Hypothalamus (tissue), 51 donors: Measurements from ENCODE around the gene SEC22B.
"Not testable (repeated sequence)": the region's sequence is repeated elsewhere in the genome, so short reads cannot be mapped to it uniquely, and the experiment has no call there.

ENCODE experiments used
- DNase-seq, 51 donors: peaks; one replicate each; lab custom pipeline; 2025; lab: John Stamatoyannopoulos, UW

Gene SEC22B

GRCh38 chr1:120176092-120176855 is at the start of gene SEC22B:
TSS of gene SEC22B (minus strand) at chr1:120176520. CDS start at chr1:120176381, 139 bp downstream.
- peak in 50 of 51 donors; percentile 17 to 92 (median 80) for DNase-seq

DNA sequence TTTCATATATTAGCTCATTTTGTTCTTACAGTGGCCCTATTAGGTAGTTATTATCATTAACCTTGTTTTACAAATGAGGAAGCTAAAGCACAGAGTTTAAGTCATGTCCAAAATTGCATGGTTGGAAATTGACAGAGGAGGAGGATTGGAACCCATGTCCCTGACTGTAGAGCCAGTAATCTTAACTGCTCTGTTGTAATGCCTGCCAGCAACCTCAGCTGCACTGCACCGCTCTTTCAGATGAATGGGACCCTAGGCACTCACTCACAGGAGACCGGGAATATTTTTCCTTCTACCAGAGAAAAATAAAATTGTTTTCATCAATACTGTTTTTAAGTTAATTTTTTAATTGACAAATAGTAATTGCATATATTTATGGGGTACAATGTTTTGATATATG is 41.6 kb upstream of the SEC22B start:
- DNase-seq: not testable (repeated sequence)

DNA sequence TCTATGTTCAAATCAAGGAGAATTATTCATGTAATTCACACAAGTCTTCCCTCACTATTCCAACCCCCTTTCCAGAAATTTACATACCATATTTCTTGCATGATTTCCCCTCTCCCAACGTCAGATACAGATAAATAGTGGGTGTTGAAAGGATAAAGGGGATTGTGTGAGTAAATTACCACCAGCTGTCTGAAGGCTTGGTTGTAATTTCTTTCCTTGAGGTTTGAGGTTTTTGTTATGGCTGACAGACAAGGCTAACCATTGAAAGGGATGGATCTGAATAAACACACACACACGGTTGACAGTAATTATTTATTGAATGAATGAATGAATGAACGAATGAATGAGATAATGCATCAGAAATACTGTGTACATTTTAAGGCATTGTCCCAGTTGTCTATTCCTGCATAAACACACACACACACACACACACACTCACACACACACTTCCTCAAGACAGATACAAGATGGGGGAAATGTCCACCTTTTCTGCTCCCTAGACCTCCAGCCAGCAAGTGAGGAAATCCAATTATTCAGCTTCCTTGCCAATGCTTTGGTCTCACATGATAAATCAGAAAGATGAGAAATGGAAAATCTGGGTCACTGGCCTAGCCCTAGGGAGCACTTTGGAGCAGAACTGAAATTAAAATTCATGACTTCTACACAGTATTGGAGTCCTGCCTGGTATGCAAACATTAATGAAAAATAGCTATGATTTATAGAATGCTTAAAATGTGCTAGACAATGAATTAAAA is 41.0 kb upstream of the SEC22B start:
- DNase-seq: not testable (repeated sequence)

DNA sequence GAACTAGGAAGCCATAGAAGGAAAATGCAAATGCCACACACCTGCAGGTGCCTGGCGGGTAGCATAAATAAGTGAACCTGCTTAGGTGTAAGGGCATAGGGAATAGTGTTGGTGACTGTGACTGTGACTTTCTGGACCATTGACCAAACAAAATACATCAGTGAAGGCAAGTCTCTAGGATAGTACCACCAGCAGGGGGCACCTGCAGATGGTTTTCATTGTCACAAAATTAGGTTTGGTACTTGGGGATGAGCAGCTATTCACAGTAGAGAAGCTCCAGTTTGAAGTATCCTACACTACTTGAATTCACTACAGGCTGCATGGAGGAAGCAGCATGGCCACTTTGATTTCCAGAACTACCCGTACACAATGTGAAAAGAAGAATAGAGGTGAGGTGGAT is 37.3 kb upstream of the SEC22B start:
- not testable (repeated sequence) for DNase-seq

DNA sequence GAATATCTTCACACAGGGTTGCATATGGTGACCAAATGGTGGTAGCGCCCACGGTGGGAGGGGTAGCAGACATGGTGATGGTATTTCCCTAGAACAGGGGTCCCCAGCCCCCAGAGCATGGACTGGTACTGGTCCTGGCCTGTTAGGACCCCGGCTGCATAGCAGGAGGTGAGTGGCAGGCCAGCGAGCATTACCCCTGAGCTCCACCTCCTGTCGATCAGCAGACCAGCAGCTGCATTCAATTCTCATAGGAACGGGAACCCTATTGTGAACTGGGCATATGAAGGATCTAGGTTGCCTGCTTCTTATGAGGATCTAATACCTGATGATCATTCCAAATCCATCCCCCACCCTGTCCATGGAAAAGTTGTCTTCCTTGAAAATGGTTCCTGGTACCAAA is 34.4 kb upstream of the SEC22B start:
- DNase-seq: not testable (repeated sequence)

GRCh38 chr1:120196863-120197775 is 20.8 kb upstream of the SEC22B start:
- peak in 6 of 51 donors; percentile 0 to 17 (median 11) for DNase-seq

DNA sequence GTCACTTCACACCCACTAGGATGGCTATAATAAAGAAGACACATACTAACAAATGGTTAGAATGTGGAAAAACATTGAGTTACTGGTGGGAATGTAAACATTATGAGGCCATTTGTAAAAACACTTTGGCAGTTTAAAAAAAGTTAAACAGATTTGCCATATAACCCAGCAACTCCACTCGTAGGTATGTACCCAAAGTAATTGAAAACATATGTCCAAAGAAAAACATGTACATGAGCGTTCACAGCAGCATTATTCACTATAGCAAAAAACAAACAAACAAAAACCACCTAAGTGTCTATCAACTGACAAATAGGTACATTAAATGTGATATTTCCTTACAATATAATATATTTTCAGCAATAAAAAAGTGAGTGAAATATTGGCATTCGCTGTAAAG is 12.3 kb upstream of the SEC22B start:
- DNase-seq: not testable (repeated sequence)

DNA sequence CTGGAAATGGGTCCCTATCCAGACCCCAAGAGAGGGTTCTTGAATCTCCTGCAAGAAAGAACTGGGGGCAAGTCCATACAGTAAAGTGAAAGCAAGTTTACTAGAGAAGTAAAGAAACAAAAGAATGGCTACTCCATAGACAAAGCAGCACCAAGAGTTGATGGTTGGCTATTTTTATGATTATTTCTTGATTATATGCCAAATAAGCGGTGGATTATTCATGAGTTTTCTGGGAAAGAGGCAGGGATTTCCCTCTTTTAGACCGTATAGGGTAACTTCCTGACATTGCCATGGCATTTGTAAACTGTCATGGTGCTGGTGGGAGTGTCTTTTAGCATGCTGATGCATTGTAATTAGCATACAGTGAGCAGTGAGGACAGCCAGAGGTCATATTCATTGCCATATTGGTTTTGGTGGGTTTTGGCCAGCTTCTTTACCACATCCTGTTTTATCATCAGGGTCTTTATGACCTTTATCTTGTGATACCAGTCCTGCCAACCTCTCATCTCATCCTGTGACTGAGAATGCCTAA is 5.9 kb upstream of the SEC22B start:
- not testable (repeated sequence) for DNase-seq

DNA sequence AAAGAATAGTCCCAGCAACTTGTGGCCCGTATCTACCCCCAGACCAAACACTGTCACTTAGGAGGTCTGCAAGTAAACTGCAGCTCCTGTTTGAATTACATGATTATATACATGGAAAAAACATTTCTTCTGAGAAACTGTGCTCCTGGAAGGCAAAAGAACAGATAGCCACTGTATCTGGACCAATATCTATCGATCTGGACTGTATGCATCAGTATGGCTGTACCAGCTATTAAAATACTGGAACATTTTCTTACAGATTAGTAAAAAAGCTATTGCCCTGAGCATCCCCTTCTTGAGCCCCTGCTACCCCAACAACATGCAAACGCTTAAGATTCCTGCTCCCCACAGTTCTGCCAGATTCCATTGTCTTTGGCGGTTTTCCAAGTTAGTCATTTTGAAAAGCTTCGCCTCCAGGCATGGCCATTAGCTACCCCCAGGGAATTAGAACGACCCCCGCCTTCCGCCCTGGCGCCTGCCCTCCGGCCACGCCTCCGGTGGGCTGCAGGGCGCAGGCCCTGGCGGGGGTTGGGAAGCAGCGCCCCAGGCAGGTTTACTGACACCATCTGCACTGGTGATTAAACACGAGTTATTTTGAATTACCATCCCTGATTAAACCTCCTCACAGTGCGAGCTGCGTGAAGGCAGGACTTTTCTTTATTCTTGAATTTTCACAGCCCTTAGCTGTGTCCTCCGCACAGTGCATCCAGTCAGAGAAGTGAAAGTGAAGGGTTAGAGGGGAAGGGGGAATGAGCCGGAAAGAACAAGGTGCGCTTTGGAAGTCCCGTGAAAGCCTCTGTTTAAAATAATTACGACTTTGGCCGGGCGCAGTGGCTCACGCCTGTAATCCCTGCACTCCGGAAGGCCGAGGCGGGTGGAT is 3.7 kb upstream of the SEC22B start:
- peak in 6 of 51 donors; percentile 1 to 28 (median 7) for DNase-seq

- no peak for DNase-seq
These were observed 2.8 kb upstream of the SEC22B start for GRCh38 chr1:120178799-120179756.

GRCh38 chr1:120178058-120178457 is 1.7 kb upstream of the SEC22B start:
- not testable (repeated sequence) for DNase-seq

- not testable (repeated sequence) for DNase-seq
These were observed 632 bp downstream of the SEC22B start for GRCh38 chr1:120175688-120176087.

DNA sequence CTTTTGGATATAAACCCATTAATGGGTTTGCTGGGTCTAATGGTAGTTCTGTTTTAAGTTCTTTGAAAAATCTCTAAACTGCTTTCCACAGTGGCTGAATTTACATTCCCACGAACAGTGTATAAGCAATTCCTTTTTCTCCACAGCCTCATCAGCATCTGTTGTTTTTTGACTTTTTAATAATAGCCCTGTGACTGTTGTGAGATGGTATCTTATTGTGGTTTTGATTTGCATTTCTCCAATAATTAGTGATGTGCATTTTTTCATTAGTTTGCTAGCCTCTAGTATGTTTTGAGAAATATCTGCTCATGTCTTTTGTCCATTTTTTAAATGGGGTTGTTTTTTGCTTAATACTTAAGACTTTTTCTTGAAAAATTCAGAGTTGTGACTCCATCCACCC is 11.6 kb downstream of the SEC22B start:
- not testable (repeated sequence) for DNase-seq

DNA sequence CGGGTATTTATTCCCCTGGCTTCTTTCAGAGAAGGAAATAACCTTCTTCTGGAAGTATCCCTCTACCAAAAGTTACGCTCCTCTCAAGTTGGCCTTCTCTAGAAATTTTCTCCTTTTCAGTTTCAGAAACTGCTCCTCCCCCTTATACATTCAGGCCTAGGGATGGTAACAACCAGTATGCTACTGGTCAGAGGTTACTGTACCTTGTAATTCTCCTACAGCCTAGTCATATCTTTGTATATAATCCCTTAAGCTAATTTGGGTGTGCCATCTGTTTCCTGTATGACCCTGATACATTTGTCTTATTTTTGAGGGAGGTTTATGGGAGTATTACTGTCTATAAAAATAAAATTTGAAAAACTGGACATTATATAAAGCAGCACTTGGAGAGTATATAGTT is 14.3 kb downstream of the SEC22B start:
- not testable (repeated sequence) for DNase-seq

DNA sequence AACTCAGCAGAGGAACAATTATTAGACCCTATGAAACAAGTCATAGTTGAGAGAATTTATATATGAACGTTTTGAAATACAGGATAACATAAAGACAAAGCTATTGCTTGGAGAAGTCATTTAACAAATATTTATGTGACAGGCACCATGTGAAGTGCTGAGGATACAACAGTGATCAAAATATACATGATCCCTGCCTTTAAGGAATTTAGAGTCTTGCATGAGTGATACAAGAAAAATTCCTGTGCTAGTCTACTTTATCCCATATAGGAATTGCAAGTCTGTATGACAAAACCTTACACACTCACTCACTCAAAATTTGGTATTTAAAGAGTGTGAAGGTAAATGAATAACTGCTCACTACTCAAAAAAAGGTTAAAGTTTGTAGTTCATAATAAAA is 17.8 kb downstream of the SEC22B start:
- DNase-seq: not testable (repeated sequence)

DNA sequence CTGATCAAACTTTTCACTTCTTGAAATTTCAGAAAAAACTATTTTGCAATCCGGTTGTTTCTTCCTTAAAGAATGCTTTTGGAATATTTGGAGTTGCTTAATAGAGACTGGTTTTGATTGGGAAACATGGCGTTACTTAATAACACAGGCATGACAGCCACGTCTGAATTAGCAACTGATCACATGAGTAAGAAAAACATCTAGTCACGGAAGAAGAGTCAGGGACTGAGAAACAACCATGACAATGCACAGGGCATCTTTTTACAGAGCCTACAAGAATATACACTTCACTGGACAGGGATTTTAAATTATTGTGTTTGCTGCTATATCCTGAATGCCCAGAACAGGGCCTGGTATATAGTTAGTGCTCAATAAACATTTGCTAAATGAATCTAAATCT is 18.2 kb downstream of the SEC22B start:
- DNase-seq: not testable (repeated sequence)

DNA sequence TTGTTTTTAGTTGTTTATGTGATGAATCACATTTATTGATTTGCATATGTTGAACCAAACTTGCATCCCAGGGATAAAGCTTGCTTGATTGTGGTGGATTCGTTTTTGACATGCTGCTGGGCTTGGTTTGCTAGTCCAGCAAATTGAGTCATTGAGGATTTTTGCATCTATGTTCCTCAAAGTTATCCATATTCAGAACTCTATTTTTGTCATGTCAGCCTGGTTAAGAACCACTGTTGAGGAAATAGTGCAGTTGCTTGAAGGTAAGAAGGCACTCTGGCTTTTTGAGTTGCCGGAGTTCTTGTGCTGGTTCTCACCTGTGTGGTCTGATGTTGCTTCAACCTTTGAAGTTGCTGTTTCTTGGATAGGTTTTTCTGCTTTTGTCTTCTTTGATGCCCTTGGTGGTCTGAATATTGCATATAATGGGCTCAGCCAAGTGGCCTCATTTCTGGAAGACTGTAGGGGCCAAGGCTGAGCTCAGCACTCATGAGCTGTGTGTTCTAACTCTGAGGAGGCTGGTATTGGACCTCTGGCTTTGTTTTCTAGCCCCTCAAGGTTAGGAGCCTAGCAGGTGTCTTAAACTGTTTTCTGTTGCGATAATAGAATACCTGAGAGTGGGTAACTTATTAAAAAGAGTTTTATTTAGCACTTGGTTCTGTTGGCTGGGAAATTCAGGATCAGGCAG is 26.0 kb downstream of the SEC22B start:
- DNase-seq: not testable (repeated sequence)
